SJSA1 (cell line): ENCODE results near the gene CTNND1. TPM values are rescaled to one million over a fixed set of nuclear protein-coding genes. Genes with fewer than 3 reads are reported as not detected.
"Not testable (repeated sequence)": the region's sequence is repeated elsewhere in the genome, so short reads cannot be mapped to it uniquely, and the experiment has no call there.

Source experiments
- DNase-seq, 2 experiments: peaks; one replicate each; pipeline ENCODE4 v3.0.0-alpha.2; 2015 to 2020; ENCODE audit warnings: low spot score in 2 of 2, low read depth in 1 of 2
- H3K27ac ChIP-seq: fragments of 250-450 bp; sonication (Bioruptor Pico); 2 replicates; pipeline ENCODE4 v1.5.1; 2020; ENCODE audit warnings: mild to moderate bottlenecking, moderate library complexity
- H3K27me3 ChIP-seq: fragments of 250-450 bp; sonication (Bioruptor Pico); replicated peaks from 2 replicates; pipeline ENCODE4 v1.5.1; 2020; ENCODE audit warnings: mild to moderate bottlenecking, moderate library complexity
- H3K36me3 ChIP-seq: fragments of 250-450 bp; sonication (Bioruptor Pico); 2 replicates; pipeline ENCODE4 v1.5.1; 2020; ENCODE audit warnings: mild to moderate bottlenecking
- H3K4me1 ChIP-seq: fragments of 250-450 bp; sonication (Bioruptor Pico); replicated peaks from 2 replicates; pipeline ENCODE4 v1.6.1; 2021; ENCODE audit warnings: mild to moderate bottlenecking
- H3K4me3 ChIP-seq: fragments of 250-450 bp; sonication (Bioruptor Pico); 2 replicates; pipeline ENCODE4 v1.5.1; 2020; ENCODE audit warnings: mild to moderate bottlenecking
- H3K9me3 ChIP-seq: fragments of 250-450 bp; sonication (Bioruptor Pico); replicated peaks from 2 replicates; pipeline ENCODE4 v1.5.1; 2020; ENCODE audit warnings: mild to moderate bottlenecking
- total RNA-seq: library from RNA; depleted of rRNA; stranded (reverse); fragments of >200 nt; shearing (Covaris generic); gene quantifications from 2 replicates; pipeline ENCODE4 v1.2.3, GENCODE V29; 2014; rRNA removed

CTNND1 gene
- total RNA-seq, 1 experiment from 2014 or later = 128 TPM

GRCh38 chr11:57815877-57816276 lies 54.3 kb downstream of the CTNND1 start:
- Histone ChIP-seq H3K4me1 (0 out of 2 replicates have a peak, but pooled peaks cover 3% of the 10 kb centered on the region), H3K27me3 (no peaks in the 10 kb centered on the region), H3K9me3 (no peaks in the 10 kb centered on the region), H3K4me3 (no peak overlapping the region), H3K27ac (no peak overlapping the region), H3K36me3 (peaks cover 83% of the 10 kb centered on the region)
- DNase-seq = no peak

GRCh38 chr11:57818812-57819211 lies 57.2 kb downstream of the CTNND1 start:
- H3K36me3 ChIP-seq = peaks cover 56% of the 10 kb centered on the region
- no peaks in the 10 kb centered on the region for H3K9me3 ChIP-seq
- no peak overlapping the region for H3K4me3 ChIP-seq
- no peak for DNase-seq
- H3K27me3 ChIP-seq = no peaks in the 10 kb centered on the region
- peaks cover 20% of the 10 kb centered on the region for H3K4me1 ChIP-seq
- no peak overlapping the region for H3K27ac ChIP-seq

GRCh38 chr11:57819252-57819979 lies 57.8 kb downstream of the CTNND1 start:
- Histone ChIP-seq H3K9me3 (no peaks in the 10 kb centered on the region), H3K27ac (no peak overlapping the region), H3K4me1 (peaks cover 20% of the 10 kb centered on the region), H3K27me3 (no peaks in the 10 kb centered on the region), H3K4me3 (no peak overlapping the region), H3K36me3 (peaks cover 50% of the 10 kb centered on the region)
- no peak for DNase-seq

- Histone ChIP-seq H3K27ac (no peak overlapping the region), H3K9me3 (no peaks in the 10 kb centered on the region), H3K36me3 (peaks cover 14% of the 10 kb centered on the region; the same call in 1 of the 2 replicates), H3K27me3 (0 out of 2 replicates have a peak, but pooled peaks cover 8% of the 10 kb centered on the region), H3K4me1 (peaks cover 20% of the 10 kb centered on the region), H3K4me3 (no peak overlapping the region)
- DNase-seq = no peak
Measured at GRCh38 chr11:57823859-57824258, 62.3 kb downstream of the CTNND1 start.

GRCh38 chr11:57834852-57835251 lies 73.2 kb downstream of the CTNND1 start:
- H3K36me3 ChIP-seq = no peaks in the 10 kb centered on the region
- H3K4me3 ChIP-seq = no peak overlapping the region
- no peak overlapping the region for H3K27ac ChIP-seq
- no peak for DNase-seq
- no peaks in the 10 kb centered on the region for H3K4me1 ChIP-seq
- H3K9me3 ChIP-seq = no peaks in the 10 kb centered on the region
- peaks cover 2% of the 10 kb centered on the region; the same call in 1 of the 2 replicates for H3K27me3 ChIP-seq

- not testable (repeated sequence) for H3K27ac ChIP-seq, H3K27me3 ChIP-seq, H3K4me3 ChIP-seq
Measured at GRCh38 chr11:57838609-57839008, 77.0 kb downstream of the CTNND1 start.

GRCh38 chr11:57842873-57843272 lies 81.3 kb downstream of the CTNND1 start:
- Histone ChIP-seq H3K9me3 (no peaks in the 10 kb centered on the region), H3K27me3 (no peaks in the 10 kb centered on the region; the same call in 1 of the 2 replicates), H3K4me1 (no peaks in the 10 kb centered on the region), H3K36me3 (no peaks in the 10 kb centered on the region), H3K4me3 (no peak overlapping the region), H3K27ac (no peak overlapping the region)
- no peak for DNase-seq

More at GRCh38 chr11:57838609-57839008, 77.0 kb downstream of the CTNND1 start:
- DNase-seq, H3K36me3 ChIP-seq, H3K9me3 ChIP-seq, H3K4me1 ChIP-seq: not testable (repeated sequence)

- Histone ChIP-seq H3K27me3 (no peaks in the 10 kb centered on the region), H3K4me3 (no peak overlapping the region), H3K4me1 (no peaks in the 10 kb centered on the region), H3K9me3 (no peaks in the 10 kb centered on the region), H3K27ac (no peak overlapping the region), H3K36me3 (no peaks in the 10 kb centered on the region)
- no peak for DNase-seq
Measured at GRCh38 chr11:57867966-57868365, 106.4 kb downstream of the CTNND1 start.

GRCh38 chr11:57868491-57868890 lies 106.9 kb downstream of the CTNND1 start:
- Histone ChIP-seq H3K27me3 (no peaks in the 10 kb centered on the region), H3K4me1 (no peaks in the 10 kb centered on the region), H3K27ac (no peak overlapping the region), H3K4me3 (no peak overlapping the region), H3K36me3 (no peaks in the 10 kb centered on the region), H3K9me3 (no peaks in the 10 kb centered on the region)
- DNase-seq = no peak

Other genes with a start within 250 kb of the CTNND1 start
- gene SLC43A1, start 246.1 kb upstream of the CTNND1 start, total RNA-seq = 6.0 and 6.4 TPM in 2 replicates
- gene TIMM10, start 231.0 kb upstream of the CTNND1 start, total RNA-seq = 105 and 157 TPM in 2 replicates
- not detected in 2 replicates for gene SMTNL1, start 224.2 kb upstream of the CTNND1 start, total RNA-seq
- gene UBE2L6, start 194.1 kb upstream of the CTNND1 start, total RNA-seq = 8.6 and 17.3 TPM in 2 replicates
- not detected in 2 replicates for gene SERPING1, start 164.1 kb upstream of the CTNND1 start, total RNA-seq
- gene YPEL4, start 111.9 kb upstream of the CTNND1 start, total RNA-seq = not detected in 2 replicates
- 16.6 and 24.1 TPM in 2 replicates for gene CLP1, start 104.0 kb upstream of the CTNND1 start, total RNA-seq
- 26.8 and 42.0 TPM in 2 replicates for gene ZDHHC5, start 93.7 kb upstream of the CTNND1 start, total RNA-seq
- 26.0 and 32.5 TPM in 2 replicates for gene MED19, start 49.6 kb upstream of the CTNND1 start, total RNA-seq
- gene TMX2, start 49.2 kb upstream of the CTNND1 start, total RNA-seq = 76.7 and 132 TPM in 2 replicates
- gene SELENOH, start 20.3 kb upstream of the CTNND1 start, total RNA-seq = 234 and 322 TPM in 2 replicates
- gene BTBD18, start 10.0 kb upstream of the CTNND1 start, total RNA-seq = not detected in 2 replicates